H9 (cell line): ENCODE results near the gene TNRC6C. TPM values are rescaled to one million over a fixed set of nuclear protein-coding genes. Genes with fewer than 3 reads are reported as not detected.

Source experiments
- DNase-seq: peaks from one replicate; pipeline ENCODE4 v3.0.0-alpha.2; 2017
- H2AFZ ChIP-seq: one replicate; pipeline ENCODE4 v1.6.1; 2013; ENCODE audit warnings: mild to moderate bottlenecking, low read length, control low read depth, moderate library complexity
- H2AK5ac ChIP-seq: 2 replicates; pipeline ENCODE4 v1.6.1; 2013; ENCODE audit warnings: low read length, control low read depth, mixed read lengths; ENCODE audit not compliant: insufficient read length
- H2BK120ac ChIP-seq: one replicate; pipeline ENCODE4 v1.6.1; 2013; ENCODE audit warnings: low read depth, mild to moderate bottlenecking, low read length, control low read depth, inconsistent platforms; ENCODE audit not compliant: poor library complexity, severe bottlenecking
- H2BK12ac ChIP-seq: 2 replicates; pipeline ENCODE4 v1.6.1; 2013; ENCODE audit warnings: low read length, control low read depth, mixed read lengths, low read depth; ENCODE audit not compliant: insufficient read length
- H2BK15ac ChIP-seq: 2 replicates; pipeline ENCODE4 v1.6.1; 2013; ENCODE audit warnings: low read depth, low read length, control low read depth
- H2BK20ac ChIP-seq: one replicate; pipeline ENCODE4 v1.6.1; 2013; ENCODE audit warnings: low read depth, mild to moderate bottlenecking, low read length, control low read depth, inconsistent platforms; ENCODE audit not compliant: poor library complexity, severe bottlenecking
- H2BK5ac ChIP-seq: 2 replicates; pipeline ENCODE4 v1.6.1; 2013; ENCODE audit warnings: low read length, control low read depth, mixed read lengths; ENCODE audit not compliant: insufficient read length
- H3K14ac ChIP-seq: 2 replicates; pipeline ENCODE4 v1.6.1; 2013; ENCODE audit warnings: low read length, control low read depth; ENCODE audit not compliant: insufficient read depth
- H3K18ac ChIP-seq: 2 replicates; pipeline ENCODE4 v1.6.1; 2013; ENCODE audit warnings: low read depth, mild to moderate bottlenecking, mixed read lengths, low read length, control low read depth; ENCODE audit not compliant: insufficient read length
- H3K23ac ChIP-seq: 2 replicates; pipeline ENCODE4 v1.6.1; 2013; ENCODE audit warnings: low read length, control low read depth, mixed read lengths, low read depth; ENCODE audit not compliant: insufficient read length
- H3K23me2 ChIP-seq: 2 replicates; pipeline ENCODE4 v1.6.1; 2013; ENCODE audit warnings: low read depth, mild to moderate bottlenecking, mixed read lengths, low read length, control low read depth; ENCODE audit not compliant: insufficient read length, poor library complexity, severe bottlenecking
- H3K27ac ChIP-seq: 2 replicates; pipeline ENCODE4 v1.5.1; 2013; ENCODE audit warnings: low read length, control low read depth, mixed read lengths, low read depth; ENCODE audit not compliant: insufficient read length
- H3K27me3 ChIP-seq: 2 replicates; pipeline ENCODE4 v1.6.1; 2013; ENCODE audit warnings: low read length, control low read depth, inconsistent platforms; ENCODE audit not compliant: insufficient read depth
- H3K4ac ChIP-seq: 2 replicates; pipeline ENCODE4 v1.6.1; 2013; ENCODE audit warnings: low read depth, mild to moderate bottlenecking, control low read depth, inconsistent platforms, low read length, moderate library complexity
- H3K4me1 ChIP-seq: 2 replicates; pipeline ENCODE4 v1.6.1; 2013; ENCODE audit warnings: low read length, control low read depth, inconsistent platforms; ENCODE audit not compliant: insufficient read depth
- H3K4me2 ChIP-seq: 2 replicates; pipeline ENCODE4 v1.6.1; 2013; ENCODE audit warnings: low read length, control low read depth, mixed read lengths; ENCODE audit not compliant: insufficient read length, insufficient read depth
- H3K56ac ChIP-seq: 2 replicates; pipeline ENCODE4 v1.6.1; 2013; ENCODE audit warnings: low read depth, mild to moderate bottlenecking, mixed read lengths, low read length, control low read depth; ENCODE audit not compliant: insufficient read length
- H3K79me1 ChIP-seq: 2 replicates; pipeline ENCODE4 v1.6.1; 2013; ENCODE audit warnings: low read depth, mild to moderate bottlenecking, moderate library complexity, low read length, control low read depth, inconsistent platforms; ENCODE audit not compliant: insufficient read depth, poor library complexity, severe bottlenecking
- H3K79me2 ChIP-seq: 2 replicates; pipeline ENCODE4 v1.6.1; 2013; ENCODE audit warnings: low read length, control low read depth, inconsistent platforms; ENCODE audit not compliant: insufficient read depth
- H3K9ac ChIP-seq: 2 replicates; pipeline ENCODE4 v1.6.1; 2013; ENCODE audit warnings: low read length, control low read depth, mixed read lengths; ENCODE audit not compliant: insufficient read length; ENCODE audit errors: extremely low read depth
- H3K9me3 ChIP-seq: one replicate; pipeline ENCODE4 v1.6.1; 2013; ENCODE audit warnings: low read depth, low read length, inconsistent platforms; ENCODE audit not compliant: control insufficient read depth
- H3T11ph ChIP-seq: one replicate; pipeline ENCODE4 v1.6.1; 2013; ENCODE audit warnings: mild to moderate bottlenecking, low read length, control low read depth, inconsistent platforms
- H4K20me1 ChIP-seq: one replicate; pipeline ENCODE4 v1.6.1; 2013; ENCODE audit not compliant: control insufficient read depth, insufficient read length, insufficient read depth
- H4K5ac ChIP-seq: 2 replicates; pipeline ENCODE4 v1.6.1; 2013; ENCODE audit warnings: low read depth, mild to moderate bottlenecking, mixed read lengths, low read length, control low read depth; ENCODE audit not compliant: insufficient read length
- H4K8ac ChIP-seq: replicated peaks from 2 replicates; pipeline ENCODE4 v1.6.1; 2013; ENCODE audit warnings: low read length, control low read depth, mixed read lengths, low read depth; ENCODE audit not compliant: insufficient read length
- H4K91ac ChIP-seq: 2 replicates; pipeline ENCODE4 v1.6.1; 2013; ENCODE audit warnings: low read depth, mild to moderate bottlenecking, moderate library complexity, mixed read lengths, low read length, control low read depth; ENCODE audit not compliant: insufficient read length
- H3K27ac Mint-ChIP-seq, 3 experiments: 2 replicates in 2 of 3; 3 replicates in 1 of 3; pipeline ENCODE4 v1.8.0; 2020 to 2021; ENCODE audit warnings: mixed read lengths in 3 of 3, mild to moderate bottlenecking in 1 of 3, moderate library complexity in 1 of 3
- H3K27me3 Mint-ChIP-seq: 2 replicates; pipeline ENCODE4 v1.8.0; 2021; ENCODE audit warnings: low read depth, mild to moderate bottlenecking, moderate library complexity, mixed read lengths
- H3K36me3 Mint-ChIP-seq, 3 experiments: 2 replicates in 2 of 3; 3 replicates in 1 of 3; pipeline ENCODE4 v1.8.0; 2020 to 2021; ENCODE audit warnings: low read depth in 3 of 3, mixed read lengths in 3 of 3; ENCODE audit not compliant: insufficient read depth in 1 of 3
- H3K4me1 Mint-ChIP-seq, 2 experiments: 2 replicates each; pipeline ENCODE4 v1.8.0; 2020; ENCODE audit warnings: mixed read lengths in 2 of 2
- H3K4me3 Mint-ChIP-seq, 2 experiments: 2 replicates in 1 of 2; 3 replicates in 1 of 2; pipeline ENCODE4 v1.8.0; 2020 to 2021; ENCODE audit warnings: mild to moderate bottlenecking in 2 of 2, mixed read lengths in 2 of 2, moderate library complexity in 1 of 2
- H3K9me3 Mint-ChIP-seq, 2 experiments: 2 replicates in 1 of 2; 3 replicates in 1 of 2; pipeline ENCODE4 v1.8.0; 2020; ENCODE audit warnings: mild to moderate bottlenecking in 2 of 2, mixed read lengths in 2 of 2, moderate library complexity in 1 of 2
- CTCF ChIP-seq: fragments of 200-600 bp; sonication (generic); conservative IDR thresholded peaks from 3 replicates; pipeline ENCODE4 v1.8.0; 2021; ENCODE audit warnings: antibody characterized with exemption, mild to moderate bottlenecking
- WGBS: extraction: QIAGEN DNeasy Blood & Tissue Kit; methylation state at CpG from one replicate; pipeline ENCODE4 v1.1.7; 2013; ENCODE audit warnings: missing lambda C conversion rate, low lambda C conversion rate, mixed read lengths; ENCODE audit not compliant: insufficient read length; ENCODE audit errors: extremely low coverage; 5-methylcytosine and 5-hydroxymethylcytosine counted together
- total RNA-seq: library from RNA; stranded (reverse); gene quantifications from 2 replicates; pipeline ENCODE4 v1.2.1, GENCODE V29; 2021

The TNRC6C gene
- total RNA-seq, 1 experiment from 2014 or later = 24.7 TPM

GRCh38 chr17:78058001-78058400, 99.5 kb downstream of the TNRC6C start:
- DNase-seq = no peak
- Mint-ChIP-seq H3K9me3 (no peaks in the 10 kb centered on the region), H3K4me3 (no peak overlapping the region), H3K27me3 (no peaks in the 10 kb centered on the region), H3K4me1 (no peaks in the 10 kb centered on the region), H3K36me3 (peaks cover 8 to 15% (median 10%) of the 10 kb centered on the region in 3 experiments; a peak in 5 of 7 replicates), H3K27ac (no peak overlapping the region)
- no peaks in the 10 kb centered on the region for H3K79me1 ChIP-seq
- no peaks in the 10 kb centered on the region for H3K79me2 ChIP-seq
- H3K56ac ChIP-seq = no peak overlapping the region
- H3K27me3 ChIP-seq = no peaks in the 10 kb centered on the region
- H2AK5ac ChIP-seq = no peak overlapping the region
- no peak overlapping the region for H3K23ac ChIP-seq
- H3T11ph ChIP-seq = no peak overlapping the region
- no peak overlapping the region for H4K91ac ChIP-seq
- H2BK120ac ChIP-seq = no peak overlapping the region
- no peak overlapping the region for H2BK20ac ChIP-seq
- no peaks in the 10 kb centered on the region for H3K23me2 ChIP-seq
- no peak overlapping the region for H2BK5ac ChIP-seq
- no peak overlapping the region for H3K18ac ChIP-seq
- no peak overlapping the region for H3K27ac ChIP-seq
- no peak overlapping the region for H2AFZ ChIP-seq
- TF ChIP-seq CTCF = no peak
- H3K9me3 ChIP-seq = no peaks in the 10 kb centered on the region
- no peak overlapping the region for H4K8ac ChIP-seq
- no peaks in the 10 kb centered on the region for H3K4me1 ChIP-seq
- H2BK12ac ChIP-seq = no peak overlapping the region
- no peak overlapping the region for H2BK15ac ChIP-seq
- no CpG with 5 or more reads among the region's 6 CpGs for WGBS
- no peak overlapping the region for H3K14ac ChIP-seq
- H3K9ac ChIP-seq = no peak overlapping the region
- H3K4me2 ChIP-seq = no peak overlapping the region
- no peak overlapping the region for H3K4ac ChIP-seq
- H4K20me1 ChIP-seq = no peaks in the 10 kb centered on the region
- H4K5ac ChIP-seq = no peak overlapping the region
